Fibroblast of lung (primary cell): ENCODE results near the gene MYOM3.

ENCODE experiments used
- EZH2 ChIP-seq: IDR thresholded peaks from 2 replicates; pipeline ENCODE4 v1.5.1; 2012; ENCODE audit warnings: low read length, control low read depth, mild to moderate bottlenecking; ENCODE audit errors: missing control alignments
- TF ChIP-seq, protein P1 (sequence below), 2 donors: IDR thresholded peaks in 1 of 2; conservative IDR thresholded peaks in 1 of 2; 1 replicate in 1 of 2; 2 replicates in 1 of 2; pipeline ENCODE4 v1.5.1; 2011 to 2012; ENCODE audit warnings: low read length in 2 of 2, control low read depth in 1 of 2, inconsistent platforms in 1 of 2, low read depth in 1 of 2, mild to moderate bottlenecking in 1 of 2

GRCh38 chr1:24094554-24094953 is 17.4 kb downstream of the MYOM3 start:
- TF ChIP-seq, protein P1, sequence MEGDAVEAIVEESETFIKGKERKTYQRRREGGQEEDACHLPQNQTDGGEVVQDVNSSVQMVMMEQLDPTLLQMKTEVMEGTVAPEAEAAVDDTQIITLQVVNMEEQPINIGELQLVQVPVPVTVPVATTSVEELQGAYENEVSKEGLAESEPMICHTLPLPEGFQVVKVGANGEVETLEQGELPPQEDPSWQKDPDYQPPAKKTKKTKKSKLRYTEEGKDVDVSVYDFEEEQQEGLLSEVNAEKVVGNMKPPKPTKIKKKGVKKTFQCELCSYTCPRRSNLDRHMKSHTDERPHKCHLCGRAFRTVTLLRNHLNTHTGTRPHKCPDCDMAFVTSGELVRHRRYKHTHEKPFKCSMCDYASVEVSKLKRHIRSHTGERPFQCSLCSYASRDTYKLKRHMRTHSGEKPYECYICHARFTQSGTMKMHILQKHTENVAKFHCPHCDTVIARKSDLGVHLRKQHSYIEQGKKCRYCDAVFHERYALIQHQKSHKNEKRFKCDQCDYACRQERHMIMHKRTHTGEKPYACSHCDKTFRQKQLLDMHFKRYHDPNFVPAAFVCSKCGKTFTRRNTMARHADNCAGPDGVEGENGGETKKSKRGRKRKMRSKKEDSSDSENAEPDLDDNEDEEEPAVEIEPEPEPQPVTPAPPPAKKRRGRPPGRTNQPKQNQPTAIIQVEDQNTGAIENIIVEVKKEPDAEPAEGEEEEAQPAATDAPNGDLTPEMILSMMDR (conservative IDR thresholded peaks at IDR 0.05 in 1 of 2, IDR thresholded peaks at IDR 0.05 in 1 of 2; ENCODE audit: low read depth in 1 of 2, low read length in 2 of 2) = no peak
- TF ChIP-seq EZH2 = no peak
